GM12875 (cell line): ENCODE measurements around the gene SMC1B.

ENCODE experiments used
- H3K4me3 ChIP-seq: one replicate; pipeline ENCODE4 v1.5.1; 2011; ENCODE audit warnings: low read depth, low read length, control low read depth
- TF ChIP-seq, protein P1 (sequence below): IDR thresholded peaks from 2 replicates; pipeline ENCODE4 v1.5.1; 2011; ENCODE audit warnings: low read depth, mild to moderate bottlenecking, control low read depth, inconsistent platforms, low read length, moderate library complexity, borderline replicate concordance; ENCODE audit not compliant: insufficient read depth

Gene SMC1B

GRCh38 chr22:45455621-45456020 lies 42.2 kb upstream of the SMC1B start:
- no peak overlapping the region for H3K4me3 ChIP-seq
- TF ChIP-seq, protein P1, sequence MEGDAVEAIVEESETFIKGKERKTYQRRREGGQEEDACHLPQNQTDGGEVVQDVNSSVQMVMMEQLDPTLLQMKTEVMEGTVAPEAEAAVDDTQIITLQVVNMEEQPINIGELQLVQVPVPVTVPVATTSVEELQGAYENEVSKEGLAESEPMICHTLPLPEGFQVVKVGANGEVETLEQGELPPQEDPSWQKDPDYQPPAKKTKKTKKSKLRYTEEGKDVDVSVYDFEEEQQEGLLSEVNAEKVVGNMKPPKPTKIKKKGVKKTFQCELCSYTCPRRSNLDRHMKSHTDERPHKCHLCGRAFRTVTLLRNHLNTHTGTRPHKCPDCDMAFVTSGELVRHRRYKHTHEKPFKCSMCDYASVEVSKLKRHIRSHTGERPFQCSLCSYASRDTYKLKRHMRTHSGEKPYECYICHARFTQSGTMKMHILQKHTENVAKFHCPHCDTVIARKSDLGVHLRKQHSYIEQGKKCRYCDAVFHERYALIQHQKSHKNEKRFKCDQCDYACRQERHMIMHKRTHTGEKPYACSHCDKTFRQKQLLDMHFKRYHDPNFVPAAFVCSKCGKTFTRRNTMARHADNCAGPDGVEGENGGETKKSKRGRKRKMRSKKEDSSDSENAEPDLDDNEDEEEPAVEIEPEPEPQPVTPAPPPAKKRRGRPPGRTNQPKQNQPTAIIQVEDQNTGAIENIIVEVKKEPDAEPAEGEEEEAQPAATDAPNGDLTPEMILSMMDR: no peak

- TF ChIP-seq, protein P1: no peak
- no peak overlapping the region for H3K4me3 ChIP-seq
These were observed 41.8 kb upstream of the SMC1B start for GRCh38 chr22:45455212-45455611.

DNA sequence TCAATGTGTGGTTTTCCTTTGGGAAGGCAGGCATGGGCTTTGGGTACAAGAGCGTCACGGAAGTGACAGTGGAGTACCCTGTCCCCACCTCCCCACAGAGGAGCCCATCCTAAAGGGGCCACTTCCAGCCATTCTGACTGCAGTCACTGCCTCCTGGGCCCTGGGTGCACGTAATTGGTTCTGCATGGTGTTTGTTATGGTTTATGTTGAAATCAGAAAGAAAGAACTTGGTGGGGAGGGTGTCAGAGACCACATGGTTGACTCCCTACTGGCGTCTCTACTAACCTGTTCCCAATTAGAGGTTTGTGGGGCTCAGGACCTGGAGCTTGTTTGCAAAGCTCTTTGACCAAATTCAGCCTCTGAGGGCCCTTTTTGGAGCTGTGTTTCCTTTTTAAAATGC lies 40.9 kb upstream of the SMC1B start:
- H3K4me3 ChIP-seq: no peak overlapping the region
- TF ChIP-seq, protein P1: no peak

DNA sequence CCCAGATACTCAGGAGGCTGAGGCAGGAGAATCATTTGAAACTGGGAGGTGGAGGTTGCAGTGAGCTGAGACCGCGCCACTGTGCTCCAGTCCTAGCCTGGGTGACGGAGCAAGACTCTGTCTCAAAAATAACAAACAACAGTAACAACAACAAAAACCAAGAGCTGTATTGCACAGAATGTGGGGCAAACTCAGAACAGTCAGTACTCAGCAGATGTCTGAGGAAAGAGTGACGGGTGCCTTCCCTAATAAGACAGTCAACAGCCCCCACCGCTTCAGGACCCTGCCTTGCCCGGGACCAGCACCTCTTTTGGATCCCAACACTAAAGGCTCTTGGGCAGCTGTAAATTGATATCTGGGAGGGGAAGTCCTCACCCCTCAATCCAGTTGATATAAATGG lies 40.4 kb upstream of the SMC1B start:
- TF ChIP-seq, protein P1: no peak
- no peak overlapping the region for H3K4me3 ChIP-seq

DNA sequence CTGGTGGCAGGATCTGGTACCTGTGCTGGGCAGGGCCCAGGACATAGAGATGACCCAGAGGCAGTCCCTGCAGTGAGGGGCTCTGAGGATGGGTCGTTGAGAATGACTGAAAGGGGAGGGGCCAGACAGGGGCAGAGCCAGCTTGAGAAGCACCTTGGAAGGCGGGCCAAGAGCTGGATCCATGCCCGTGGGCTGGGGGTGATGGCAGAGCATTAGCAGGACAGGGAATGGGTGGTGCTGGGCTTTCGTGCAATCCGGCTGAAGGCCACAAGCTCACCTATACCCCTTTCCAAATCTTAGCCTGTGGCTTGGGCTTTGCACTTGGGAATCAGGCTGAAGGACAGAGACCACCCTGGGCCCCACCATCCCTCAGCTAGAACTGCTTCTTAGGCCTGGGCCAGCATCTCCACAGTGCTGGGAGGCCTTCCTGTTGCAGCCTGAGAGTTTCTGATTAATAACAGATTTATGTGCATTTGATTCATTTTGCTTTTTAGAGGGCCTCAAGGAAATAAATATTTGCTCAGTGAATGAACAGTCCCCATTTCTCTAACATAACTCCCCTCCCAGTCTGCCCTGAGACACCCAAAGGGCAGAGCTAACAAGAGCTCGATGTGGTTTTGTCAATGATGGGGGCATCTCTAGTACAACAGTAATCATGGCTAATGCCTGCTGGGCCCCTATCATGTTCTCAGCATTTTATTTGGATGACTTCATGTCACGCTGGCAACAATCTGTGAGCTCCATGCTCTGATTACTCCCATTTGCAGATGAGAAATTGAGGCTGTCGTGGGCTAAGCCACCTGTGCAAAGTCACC lies 39.4 kb upstream of the SMC1B start:
- no peak overlapping the region for H3K4me3 ChIP-seq
- TF ChIP-seq, protein P1: no peak

DNA sequence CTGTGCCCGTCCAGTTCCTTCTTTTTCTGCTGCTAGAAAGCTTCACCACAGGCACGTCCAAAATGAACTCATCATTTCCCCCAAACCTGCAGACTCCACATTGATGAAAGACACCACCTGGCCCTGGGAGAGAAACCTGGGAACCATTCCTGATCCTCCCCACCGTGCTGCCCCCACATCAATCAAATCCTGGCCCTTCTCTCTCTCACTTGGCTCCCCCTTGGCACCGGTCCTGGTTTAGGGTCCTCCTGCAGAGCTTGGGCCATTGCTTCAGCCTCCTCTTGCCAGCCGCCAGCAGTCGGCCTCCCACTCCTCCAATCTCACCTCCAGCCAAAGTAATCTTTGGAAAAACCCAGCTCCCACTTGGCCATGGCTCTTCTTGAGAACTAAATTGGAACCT lies 38.6 kb upstream of the SMC1B start:
- TF ChIP-seq, protein P1: no peak

More for the DNA sequence above, 38.6 kb upstream of the SMC1B start:
- no peak overlapping the region for H3K4me3 ChIP-seq
